SK-N-SH (cell line): Measurements from ENCODE around the gene CCDC30. TPM values are rescaled to one million over a fixed set of nuclear protein-coding genes. Genes with fewer than 3 reads are reported as not detected.

Experiments
- CTCF ChIA-PET: fragments of 300-600, 350-600 bp; formaldehyde crosslinking; extraction: SDS; loops from one replicate; lab custom pipeline; 2021; lab: Yijun Ruan, JAX
- POLR2A ChIA-PET: fragments of 350-600 bp; sonication (Branson Sonifier 250); formaldehyde crosslinking; extraction: SDS; loops from one replicate; lab custom pipeline; 2020; ENCODE audit warnings: antibody characterized with exemption, inconsistent platforms; lab: Yijun Ruan, JAX
- DNase-seq: peaks from one replicate; pipeline ENCODE4 v3.0.0; 2012
- H2AFZ ChIP-seq: fragments of 200-600 bp; sonication (generic); 2 replicates; pipeline ENCODE4 v1.8.1; 2016; ENCODE audit warnings: antibody characterized with exemption, mild to moderate bottlenecking, low read depth
- H3F3A ChIP-seq: fragments of 200-600 bp; sonication (generic); replicated peaks from 2 replicates; pipeline ENCODE3; 2016; ENCODE audit warnings: antibody characterized with exemption, mild to moderate bottlenecking; ENCODE audit not compliant: insufficient read depth
- H3K27ac ChIP-seq, 2 experiments: fragments of 200-500 bp in 1 of 2; fragments of 200-600 bp in 1 of 2; sonication (Bioruptor generic) in 1 of 2; sonication (generic), shearing (Covaris generic) in 1 of 2; 2 replicates each; pipeline versions ENCODE4 v1.5.1 to v1.6.1; 2014 to 2016; ENCODE audit warnings: low read depth in 2 of 2, inconsistent platforms in 1 of 2, low read length in 1 of 2, mild to moderate bottlenecking in 1 of 2, mixed read lengths in 1 of 2
- H3K27me3 ChIP-seq: fragments of 200-600 bp; sonication (generic), shearing (Covaris generic); 2 replicates; pipeline ENCODE4 v1.6.1; 2016; ENCODE audit warnings: mixed run types; ENCODE audit not compliant: insufficient read depth
- H3K36me3 ChIP-seq, 2 experiments: fragments of 200-500 bp in 1 of 2; fragments of 200-600 bp in 1 of 2; sonication (Bioruptor generic) in 1 of 2; sonication (generic) in 1 of 2; replicated peaks in 1 of 2; 2 replicates each; pipeline versions ENCODE3 to v1.5.1; 2014 to 2016; ENCODE audit warnings: low read length in 1 of 2, mild to moderate bottlenecking in 1 of 2; ENCODE audit not compliant: insufficient read depth in 2 of 2, control insufficient read depth in 1 of 2
- H3K4me1 ChIP-seq, 2 experiments: fragments of 200-500 bp in 1 of 2; fragments of 200-600 bp in 1 of 2; sonication (Bioruptor generic) in 1 of 2; sonication (generic), shearing (Covaris generic) in 1 of 2; 2 replicates each; pipeline versions ENCODE4 v1.5.1 to v1.6.1; 2014 to 2016; ENCODE audit warnings: low read depth in 1 of 2, low read length in 1 of 2, mixed run types in 1 of 2; ENCODE audit not compliant: insufficient read depth in 2 of 2, control insufficient read depth in 1 of 2
- H3K4me2 ChIP-seq: fragments of 200-600 bp; sonication (generic), shearing (Covaris generic); 2 replicates; pipeline ENCODE4 v1.6.1; 2017; ENCODE audit warnings: mixed run types
- H3K4me3 ChIP-seq, 2 experiments: fragments of 200-500 bp in 1 of 2; fragments of 200-600 bp in 1 of 2; sonication (Bioruptor generic) in 1 of 2; sonication (generic), shearing (Covaris generic) in 1 of 2; 2 replicates each; pipeline versions ENCODE4 v1.5.1 to v1.8.1; 2014 to 2016; ENCODE audit warnings: low read depth in 2 of 2, inconsistent platforms in 1 of 2, low read length in 1 of 2, mild to moderate bottlenecking in 1 of 2, mixed read lengths in 1 of 2, moderate library complexity in 1 of 2
- H3K79me2 ChIP-seq: fragments of 200-600 bp; sonication (generic); 2 replicates; pipeline ENCODE4 v1.8.1; 2017; ENCODE audit warnings: mild to moderate bottlenecking; ENCODE audit not compliant: insufficient read depth
- H3K9ac ChIP-seq: fragments of 200-600 bp; sonication (generic); 2 replicates; pipeline ENCODE4 v1.6.1; 2017; ENCODE audit warnings: mixed run types
- H3K9me2 ChIP-seq: fragments of 200-600 bp; sonication (generic); 2 replicates; pipeline ENCODE4 v1.6.1; 2017; ENCODE audit warnings: mixed run types
- H3K9me3 ChIP-seq: fragments of 200-600 bp; sonication (generic); 2 replicates; pipeline ENCODE4 v1.6.1; 2017; ENCODE audit warnings: mixed run types, mild to moderate bottlenecking, moderate library complexity
- H4K20me1 ChIP-seq: fragments of 200-600 bp; sonication (generic); 2 replicates; pipeline ENCODE4 v1.6.1; 2017; ENCODE audit warnings: mild to moderate bottlenecking, mixed run types; ENCODE audit not compliant: insufficient read depth
- CHD2 ChIP-seq: fragments of 150-350 bp; IDR thresholded peaks from 2 replicates; pipeline ENCODE4 v1.6.1; 2018; ENCODE audit warnings: low read length; ENCODE audit not compliant: partially characterized antibody
- ELF1 ChIP-seq: IDR thresholded peaks from 2 replicates; pipeline ENCODE4 v1.4.0; 2012
- FOSL2 ChIP-seq: IDR thresholded peaks from 2 replicates; pipeline ENCODE4 v1.4.0; 2012; ENCODE audit warnings: low read depth, mild to moderate bottlenecking, moderate library complexity, borderline replicate concordance
- FOXM1 ChIP-seq: IDR thresholded peaks from 2 replicates; pipeline ENCODE4 v1.4.0; 2012; ENCODE audit warnings: low read depth, mild to moderate bottlenecking
- GABPA ChIP-seq: IDR thresholded peaks from 2 replicates; pipeline ENCODE4 v1.4.0; 2012; ENCODE audit warnings: low read depth, mild to moderate bottlenecking
- GATA2 ChIP-seq: sonication (generic); formaldehyde crosslinking; IDR thresholded peaks from 2 replicates; pipeline ENCODE4 v1.5.0; 2020; ENCODE audit warnings: mild to moderate bottlenecking, missing genetic modification reagents
- JUND ChIP-seq: IDR thresholded peaks from 2 replicates; pipeline ENCODE4 v1.4.0; 2012
- MXI1 ChIP-seq: IDR thresholded peaks from 2 replicates; pipeline ENCODE4 v1.6.1; 2012; ENCODE audit warnings: mild to moderate bottlenecking, low read depth, low read length, improper control_type of control experiment
- NFIC ChIP-seq: IDR thresholded peaks from 2 replicates; pipeline ENCODE4 v1.4.0; 2012; ENCODE audit warnings: borderline replicate concordance
- NRF1 ChIP-seq: IDR thresholded peaks from 2 replicates; pipeline ENCODE4 v1.6.1; 2012; ENCODE audit warnings: low read depth, mild to moderate bottlenecking, low read length
- POLR2AphosphoS5 ChIP-seq: IDR thresholded peaks from 2 replicates; pipeline ENCODE4 v1.6.1; 2012; ENCODE audit warnings: low read depth, low read length
- RAD21 ChIP-seq: IDR thresholded peaks from 2 replicates; pipeline ENCODE4 v1.6.1; 2012; ENCODE audit warnings: mild to moderate bottlenecking, low read length
- RCOR1 ChIP-seq: fragments of 150-350 bp; IDR thresholded peaks from 2 replicates; pipeline ENCODE4 v1.6.1; 2017; ENCODE audit warnings: antibody characterized with exemption, low read length
- RFX5 ChIP-seq: IDR thresholded peaks from 2 replicates; pipeline ENCODE4 v1.6.1; 2012; ENCODE audit warnings: mild to moderate bottlenecking, improper control_type of control experiment, low read length
- RXRA ChIP-seq: IDR thresholded peaks from 2 replicates; pipeline ENCODE4 v1.4.0; 2012; ENCODE audit warnings: low read depth, mild to moderate bottlenecking, borderline replicate concordance
- SIN3A ChIP-seq: IDR thresholded peaks from 2 replicates; pipeline ENCODE4 v1.6.1; 2012; ENCODE audit warnings: low read depth, mild to moderate bottlenecking, low read length, moderate library complexity, borderline replicate concordance
- SMC3 ChIP-seq: IDR thresholded peaks from 2 replicates; pipeline ENCODE4 v1.6.1; 2012; ENCODE audit warnings: low read depth, low read length, improper control_type of control experiment
- TAF1 ChIP-seq: IDR thresholded peaks from 2 replicates; pipeline ENCODE4 v1.6.1; 2012; ENCODE audit warnings: low read depth, mild to moderate bottlenecking, low read length, moderate library complexity, borderline replicate concordance
- TCF12 ChIP-seq: IDR thresholded peaks from 2 replicates; pipeline ENCODE4 v1.4.0; 2012
- TEAD4 ChIP-seq: IDR thresholded peaks from 2 replicates; pipeline ENCODE4 v1.4.0; 2012; ENCODE audit warnings: mild to moderate bottlenecking, borderline replicate concordance; ENCODE audit not compliant: insufficient read depth
- USF1 ChIP-seq: IDR thresholded peaks from 2 replicates; pipeline ENCODE4 v1.4.0; 2012; ENCODE audit warnings: low read depth, borderline replicate concordance
- YY1 ChIP-seq: IDR thresholded peaks from 2 replicates; pipeline ENCODE4 v1.4.0; 2012; ENCODE audit warnings: low read depth, mild to moderate bottlenecking
- WGBS: methylation state at CpG from one replicate; pipeline ENCODE4 v1.1.6; 2017; ENCODE audit warnings: low lambda C conversion rate; 5-methylcytosine and 5-hydroxymethylcytosine counted together
- polyA plus RNA-seq, 3 experiments: library from polyadenylated mRNA; depleted of rRNA; stranded (reverse); fragments of >200 nt; gene quantifications; 2 replicates each; pipeline ENCODE4 v1.2.3, GENCODE V29; 2012
- TF ChIP-seq, protein P1 (sequence below): fragments of 200-600 bp; sonication (generic); IDR thresholded peaks from 2 replicates; pipeline ENCODE4 v1.6.1; 2017; ENCODE audit warnings: antibody characterized with exemption, mild to moderate bottlenecking, moderate library complexity
- TF ChIP-seq, protein P2 (sequence below): IDR thresholded peaks from 2 replicates; pipeline ENCODE4 v1.4.0; 2012; ENCODE audit warnings: low read depth
- TF ChIP-seq, protein P3 (sequence below): fragments of 150-350 bp; IDR thresholded peaks from 2 replicates; pipeline ENCODE4 v1.6.1; 2016; ENCODE audit warnings: mild to moderate bottlenecking, low read depth, low read length
- TF ChIP-seq, protein P4 (sequence below): IDR thresholded peaks from 2 replicates; pipeline ENCODE4; 2012
- TF ChIP-seq, protein P5 (sequence below): fragments of 150-350 bp; IDR thresholded peaks from 2 replicates; pipeline ENCODE4 v1.6.1; 2017; ENCODE audit warnings: antibody characterized with exemption, low read length, low read depth, borderline replicate concordance

Gene CCDC30
- polyA plus RNA-seq (2012; rRNA removed): 0.94 and 1.4 TPM in 2 replicates
- polyA plus RNA-seq (2012; cell fraction: cytosol; rRNA removed): 0.71 and 1.2 TPM in 2 replicates
- polyA plus RNA-seq (2012; cell fraction: nucleus; rRNA removed): 4.2 TPM in 2 replicates

GRCh38 chr1:42462828-42463763 lies at the start of gene CCDC30:
Gene CCDC30 (plus strand): TSS chr1:42463286. CDS start chr1:42480552, 17,266 bp downstream.
- POLR2A ChIA-PET: interaction anchor here (0.6 to 1.1 kb wide), 3 partner anchors 82 to 219 kb away, joined by 3 to 4 read pairs (median 4); partner anchors contain the start of gene YBX1
- Histone ChIP-seq H3K9ac (peak within 1 kb of the TSS; percentile 59), H3K4me2 (peak within 1 kb of the TSS; percentile 91), H3F3A (peaks cover 28% of the 10 kb centered on the region), H2AFZ (peak within 1 kb of the TSS; percentile 87), H3K36me3 (peaks cover 23 to 30% of the 10 kb centered on the region in 2 experiments), H3K4me1 (peaks cover 6 to 8% of the 10 kb centered on the region in 2 experiments; a peak in 2 of 4 replicates), H3K9me3 (no peaks in the 10 kb centered on the region), H4K20me1 (no peaks in the 10 kb centered on the region), H3K27ac (peak within 1 kb of the TSS; percentile 58 to 81), H3K4me3 (peak within 1 kb of the TSS; percentile 78 to 84), H3K79me2 (peaks cover 4% of the 10 kb centered on the region; the same call in 1 of the 2 replicates), H3K27me3 (no peaks in the 10 kb centered on the region), H3K9me2 (no peaks in the 10 kb centered on the region)
- 2% methylated on average over 36 of the region's 59 CpGs for WGBS
- CTCF ChIA-PET: interaction anchor here (0.6 to 1.8 kb wide), 4 partner anchors 290 to 1471 kb away, joined by 3 to 5 read pairs (median 4); no protein-coding TSS in a partner anchor
- peak; percentile 96 for DNase-seq
- TF ChIP-seq POLR2AphosphoS5 (peak; percentile 41; the same call in 1 of the 2 replicates), FOXM1 (no peak), NFIC (no peak), YY1 (peak; percentile 32; the same call in 1 of the 2 replicates), ELF1 (peak; percentile 21; the same call in 1 of the 2 replicates), TAF1 (0 out of 2 replicates have a peak, but pooled peaks have one; percentile 36), RAD21 (0 out of 2 replicates have a peak, but pooled peaks have one; percentile 6), RXRA (no peak), GABPA (peak; percentile 54), SMC3 (no peak), SIN3A (peak; percentile 78; the same call in 1 of the 2 replicates), GATA2 (CRISPR knock-in tag) (no peak), USF1 (no peak), FOSL2 (no peak), RCOR1 (no peak), TEAD4 (no peak), MXI1 (peak; percentile 94), NRF1 (no peak), TCF12 (no peak), JUND (no peak), CHD2 (peak; percentile 47), RFX5 (peak; percentile 77; the same call in 1 of the 2 replicates)
- TF ChIP-seq, protein P1, sequence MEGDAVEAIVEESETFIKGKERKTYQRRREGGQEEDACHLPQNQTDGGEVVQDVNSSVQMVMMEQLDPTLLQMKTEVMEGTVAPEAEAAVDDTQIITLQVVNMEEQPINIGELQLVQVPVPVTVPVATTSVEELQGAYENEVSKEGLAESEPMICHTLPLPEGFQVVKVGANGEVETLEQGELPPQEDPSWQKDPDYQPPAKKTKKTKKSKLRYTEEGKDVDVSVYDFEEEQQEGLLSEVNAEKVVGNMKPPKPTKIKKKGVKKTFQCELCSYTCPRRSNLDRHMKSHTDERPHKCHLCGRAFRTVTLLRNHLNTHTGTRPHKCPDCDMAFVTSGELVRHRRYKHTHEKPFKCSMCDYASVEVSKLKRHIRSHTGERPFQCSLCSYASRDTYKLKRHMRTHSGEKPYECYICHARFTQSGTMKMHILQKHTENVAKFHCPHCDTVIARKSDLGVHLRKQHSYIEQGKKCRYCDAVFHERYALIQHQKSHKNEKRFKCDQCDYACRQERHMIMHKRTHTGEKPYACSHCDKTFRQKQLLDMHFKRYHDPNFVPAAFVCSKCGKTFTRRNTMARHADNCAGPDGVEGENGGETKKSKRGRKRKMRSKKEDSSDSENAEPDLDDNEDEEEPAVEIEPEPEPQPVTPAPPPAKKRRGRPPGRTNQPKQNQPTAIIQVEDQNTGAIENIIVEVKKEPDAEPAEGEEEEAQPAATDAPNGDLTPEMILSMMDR: no peak
- TF ChIP-seq, protein P2, sequence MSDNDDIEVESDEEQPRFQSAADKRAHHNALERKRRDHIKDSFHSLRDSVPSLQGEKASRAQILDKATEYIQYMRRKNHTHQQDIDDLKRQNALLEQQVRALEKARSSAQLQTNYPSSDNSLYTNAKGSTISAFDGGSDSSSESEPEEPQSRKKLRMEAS: no peak; the same call in 1 of the 2 replicates
- TF ChIP-seq, protein P3, sequence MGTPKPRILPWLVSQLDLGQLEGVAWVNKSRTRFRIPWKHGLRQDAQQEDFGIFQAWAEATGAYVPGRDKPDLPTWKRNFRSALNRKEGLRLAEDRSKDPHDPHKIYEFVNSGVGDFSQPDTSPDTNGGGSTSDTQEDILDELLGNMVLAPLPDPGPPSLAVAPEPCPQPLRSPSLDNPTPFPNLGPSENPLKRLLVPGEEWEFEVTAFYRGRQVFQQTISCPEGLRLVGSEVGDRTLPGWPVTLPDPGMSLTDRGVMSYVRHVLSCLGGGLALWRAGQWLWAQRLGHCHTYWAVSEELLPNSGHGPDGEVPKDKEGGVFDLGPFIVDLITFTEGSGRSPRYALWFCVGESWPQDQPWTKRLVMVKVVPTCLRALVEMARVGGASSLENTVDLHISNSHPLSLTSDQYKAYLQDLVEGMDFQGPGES: peak; percentile 37
- TF ChIP-seq, protein P4, sequence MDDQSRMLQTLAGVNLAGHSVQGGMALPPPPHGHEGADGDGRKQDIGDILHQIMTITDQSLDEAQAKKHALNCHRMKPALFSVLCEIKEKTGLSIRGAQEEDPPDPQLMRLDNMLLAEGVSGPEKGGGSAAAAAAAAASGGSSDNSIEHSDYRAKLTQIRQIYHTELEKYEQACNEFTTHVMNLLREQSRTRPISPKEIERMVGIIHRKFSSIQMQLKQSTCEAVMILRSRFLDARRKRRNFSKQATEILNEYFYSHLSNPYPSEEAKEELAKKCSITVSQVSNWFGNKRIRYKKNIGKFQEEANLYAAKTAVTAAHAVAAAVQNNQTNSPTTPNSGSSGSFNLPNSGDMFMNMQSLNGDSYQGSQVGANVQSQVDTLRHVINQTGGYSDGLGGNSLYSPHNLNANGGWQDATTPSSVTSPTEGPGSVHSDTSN: peak; percentile 27; the same call in 1 of the 2 replicates
- TF ChIP-seq, protein P5, sequence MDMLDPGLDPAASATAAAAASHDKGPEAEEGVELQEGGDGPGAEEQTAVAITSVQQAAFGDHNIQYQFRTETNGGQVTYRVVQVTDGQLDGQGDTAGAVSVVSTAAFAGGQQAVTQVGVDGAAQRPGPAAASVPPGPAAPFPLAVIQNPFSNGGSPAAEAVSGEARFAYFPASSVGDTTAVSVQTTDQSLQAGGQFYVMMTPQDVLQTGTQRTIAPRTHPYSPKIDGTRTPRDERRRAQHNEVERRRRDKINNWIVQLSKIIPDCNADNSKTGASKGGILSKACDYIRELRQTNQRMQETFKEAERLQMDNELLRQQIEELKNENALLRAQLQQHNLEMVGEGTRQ: no peak
